ENCODE measurements around the gene VPS13D. TPM values are rescaled to one million over a fixed set of nuclear protein-coding genes. Genes with fewer than 3 reads are reported as not detected.

The VPS13D gene
- polyA plus RNA-seq, 1 of the 3 experiments (the other 2 are of a cell fraction): 15.0 TPM

GRCh38 chr1:12542616-12543592 lies 313.1 kb downstream of the VPS13D start:
- H3K4me3 ChIP-seq (ENCODE audit: low read depth in 2 of 2, low read length in 1 of 2): no peak overlapping the region
- TF ChIP-seq RFX5 (IDR thresholded peaks at IDR 0.05; ENCODE audit: low read length): no peak
- no peak for TF ChIP-seq ZBTB33 (IDR thresholded peaks at IDR 0.05; ENCODE audit: borderline replicate concordance, low read depth)
- TF ChIP-seq FOXJ3 (CRISPR knock-in tag; IDR thresholded peaks at IDR 0.05): no peak
- no peak for TF ChIP-seq YY1 (IDR thresholded peaks at IDR 0.05; ENCODE audit: low read depth)
- no peak for TF ChIP-seq RXRA (IDR thresholded peaks at IDR 0.05; ENCODE audit: borderline replicate concordance, low read depth)
- TF ChIP-seq TAF1 (IDR thresholded peaks at IDR 0.05; ENCODE audit: borderline replicate concordance, low read depth, low read length): no peak
- TF ChIP-seq, protein P1, sequence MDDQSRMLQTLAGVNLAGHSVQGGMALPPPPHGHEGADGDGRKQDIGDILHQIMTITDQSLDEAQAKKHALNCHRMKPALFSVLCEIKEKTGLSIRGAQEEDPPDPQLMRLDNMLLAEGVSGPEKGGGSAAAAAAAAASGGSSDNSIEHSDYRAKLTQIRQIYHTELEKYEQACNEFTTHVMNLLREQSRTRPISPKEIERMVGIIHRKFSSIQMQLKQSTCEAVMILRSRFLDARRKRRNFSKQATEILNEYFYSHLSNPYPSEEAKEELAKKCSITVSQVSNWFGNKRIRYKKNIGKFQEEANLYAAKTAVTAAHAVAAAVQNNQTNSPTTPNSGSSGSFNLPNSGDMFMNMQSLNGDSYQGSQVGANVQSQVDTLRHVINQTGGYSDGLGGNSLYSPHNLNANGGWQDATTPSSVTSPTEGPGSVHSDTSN (IDR thresholded peaks at IDR 0.05): no peak
- TF ChIP-seq POLR2AphosphoS5 (IDR thresholded peaks at IDR 0.05; ENCODE audit: low read depth, low read length): no peak
- TF ChIP-seq NRF1 (IDR thresholded peaks at IDR 0.05; ENCODE audit: low read depth, low read length): no peak
- no peak for TF ChIP-seq FOXM1 (IDR thresholded peaks at IDR 0.05; ENCODE audit: low read depth)
- no peak for TF ChIP-seq REST (IDR thresholded peaks at IDR 0.05; ENCODE audit: low read depth, low read length)
- no peak for TF ChIP-seq CHD2 (IDR thresholded peaks at IDR 0.05; ENCODE audit: low read length, partially characterized antibody)
- no peak for TF ChIP-seq SIN3A (IDR thresholded peaks at IDR 0.05; ENCODE audit: borderline replicate concordance, low read depth, low read length)
- no peak for TF ChIP-seq MXI1 (IDR thresholded peaks at IDR 0.05; ENCODE audit: low read depth, low read length)
- no peak for TF ChIP-seq USF1 (IDR thresholded peaks at IDR 0.05; ENCODE audit: borderline replicate concordance, low read depth)
- peaks cover 4% of the 10 kb centered on the region for H3F3A ChIP-seq (replicated peaks; ENCODE audit: insufficient read depth)
- no peaks in the 10 kb centered on the region for H3K9me3 ChIP-seq
- H3K9ac ChIP-seq: no peak overlapping the region
- POLR2A ChIA-PET: no interaction called here
- H3K9me2 ChIP-seq: no peaks in the 10 kb centered on the region
- H2AFZ ChIP-seq (ENCODE audit: low read depth): no peak overlapping the region
- H4K20me1 ChIP-seq (ENCODE audit: insufficient read depth): no peaks in the 10 kb centered on the region
- H3K4me1 ChIP-seq (ENCODE audit: control insufficient read depth in 1 of 2, insufficient read depth in 2 of 2, low read depth in 1 of 2, low read length in 1 of 2): peaks cover 0 to 4% of the 10 kb centered on the region in 2 experiments; a peak in 1 of 4 replicates
- no peak overlapping the region for H3K4me2 ChIP-seq
- DNase-seq: no peak
- WGBS (ENCODE audit: low lambda C conversion rate): 84% methylated on average over 9 of the region's 9 CpGs
- H3K79me2 ChIP-seq (ENCODE audit: insufficient read depth): no peaks in the 10 kb centered on the region
- H3K36me3 ChIP-seq (replicated peaks in 1 of 2; ENCODE audit: control insufficient read depth in 1 of 2, insufficient read depth in 2 of 2, low read length in 1 of 2): no peaks in the 10 kb centered on the region
- no peaks in the 10 kb centered on the region for H3K27me3 ChIP-seq (ENCODE audit: insufficient read depth)
- no peak overlapping the region for H3K27ac ChIP-seq (ENCODE audit: low read depth in 2 of 2, low read length in 1 of 2)
- CTCF ChIA-PET: interaction anchor here (0.9 kb wide), 1 partner anchor 15 kb away, joined by 3 read pairs; no protein-coding TSS in a partner anchor

Measured in SK-N-SH (cell line).